HG03439 (cell line): Measurements from ENCODE around the gene BOD1L1.

Experiments used
- ATAC-seq: cut with Tn5 transposase; IDR thresholded peaks from one replicate; pipeline ENCODE4 v1.9.1; 2021; ENCODE audit warnings: mild to moderate bottlenecking, moderate library complexity; ENCODE audit not compliant: unreplicated experiment

The BOD1L1 gene

GRCh38 chr4:13626492-13627177, 890 bp downstream of the BOD1L1 start:
- no peak for ATAC-seq

- ATAC-seq = no peak
Measured at GRCh38 chr4:13618212-13618806, 9.2 kb downstream of the BOD1L1 start.

- ATAC-seq = no peak
Measured at GRCh38 chr4:13617801-13618200, 9.7 kb downstream of the BOD1L1 start.

GRCh38 chr4:13616597-13616996, 10.9 kb downstream of the BOD1L1 start:
- ATAC-seq = no peak

GRCh38 chr4:13615161-13615560, 12.4 kb downstream of the BOD1L1 start:
- ATAC-seq = peak; percentile 35

- ATAC-seq = no peak
Measured at GRCh38 chr4:13612569-13612968, 15.0 kb downstream of the BOD1L1 start.

- peak; percentile 98 for ATAC-seq
Measured at GRCh38 chr4:13611283-13611842, 16.2 kb downstream of the BOD1L1 start.

GRCh38 chr4:13605330-13605729, 22.2 kb downstream of the BOD1L1 start:
- no peak for ATAC-seq

GRCh38 chr4:13601848-13602247, 25.7 kb downstream of the BOD1L1 start:
- ATAC-seq = no peak

- ATAC-seq = peak; percentile 51
Measured at GRCh38 chr4:13601048-13601447, 26.5 kb downstream of the BOD1L1 start.

- no peak for ATAC-seq
Measured at GRCh38 chr4:13599159-13599558, 28.4 kb downstream of the BOD1L1 start.

- ATAC-seq = no peak
Measured at GRCh38 chr4:13597604-13598003, 29.9 kb downstream of the BOD1L1 start.

- no peak for ATAC-seq
Measured at GRCh38 chr4:13597141-13597540, 30.4 kb downstream of the BOD1L1 start.

GRCh38 chr4:13592220-13592619, 35.3 kb downstream of the BOD1L1 start:
- no peak for ATAC-seq

- no peak for ATAC-seq
Measured at GRCh38 chr4:13590766-13591165, 36.8 kb downstream of the BOD1L1 start.

- no peak for ATAC-seq
Measured at GRCh38 chr4:13588954-13589353, 38.6 kb downstream of the BOD1L1 start.

- no peak for ATAC-seq
Measured at GRCh38 chr4:13584481-13584880, 43.0 kb downstream of the BOD1L1 start.

- ATAC-seq = no peak
Measured at GRCh38 chr4:13580036-13580435, 47.5 kb downstream of the BOD1L1 start.

GRCh38 chr4:13577660-13578059, 49.9 kb downstream of the BOD1L1 start:
- ATAC-seq = no peak

- ATAC-seq = no peak
Measured at GRCh38 chr4:13570916-13571315, 56.6 kb downstream of the BOD1L1 start.

- ATAC-seq = no peak
Measured at GRCh38 chr4:13567125-13567524, 60.4 kb downstream of the BOD1L1 start.

- no peak for ATAC-seq
Measured at GRCh38 chr4:13562876-13563275, 64.6 kb downstream of the BOD1L1 start.
